ENCODE results near the gene IKBKE.
"Not testable (repeated sequence)": the region's sequence is repeated elsewhere in the genome, so short reads cannot be mapped to it uniquely, and the experiment has no call there.

Gene IKBKE

DNA sequence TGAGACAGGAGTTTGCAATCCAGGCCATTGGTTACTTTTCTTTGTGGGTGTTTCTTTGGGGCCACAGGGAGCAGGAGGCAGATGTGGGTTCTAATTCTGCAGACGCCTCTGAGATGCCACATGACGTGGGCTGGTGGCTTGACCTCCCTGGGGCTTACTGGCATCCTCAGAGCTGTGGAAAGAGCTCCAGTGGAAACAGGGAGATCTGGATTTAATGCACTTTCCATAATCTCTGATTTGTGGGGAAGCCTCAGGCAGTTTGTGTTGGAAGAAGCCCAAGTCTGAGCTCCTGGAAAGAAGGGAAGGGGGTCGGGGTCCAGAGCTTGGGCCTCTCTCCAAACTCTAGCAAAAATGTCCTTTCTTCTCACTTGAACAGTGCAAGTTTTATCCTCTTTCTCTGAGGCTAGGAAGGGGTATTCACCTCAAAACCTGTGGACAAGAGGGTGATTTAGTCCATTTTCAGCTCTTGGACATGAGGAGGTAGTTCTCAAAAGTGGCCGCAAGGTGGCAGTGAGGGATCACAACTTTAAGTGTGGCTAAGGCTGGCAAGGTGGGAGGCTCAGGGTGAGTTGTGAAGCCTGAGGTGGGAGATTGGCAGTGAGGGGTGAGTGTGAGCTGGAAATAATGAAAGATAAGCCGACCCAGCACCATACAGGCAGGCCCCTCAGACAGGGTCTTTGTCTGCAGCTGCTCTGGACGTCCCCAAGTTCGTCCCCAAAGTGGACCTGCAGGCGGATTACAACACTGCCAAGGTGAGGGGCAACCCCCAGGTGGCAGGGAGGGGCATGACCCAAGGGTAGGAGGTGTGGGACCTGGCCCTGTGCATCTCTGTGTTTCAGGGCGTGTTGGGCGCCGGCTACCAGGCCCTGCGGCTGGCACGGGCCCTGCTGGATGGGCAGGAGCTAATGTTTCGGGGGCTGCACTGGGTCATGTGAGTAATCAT lies 9.2 kb downstream of the IKBKE start:
- no peak for TF ChIP-seq ZFX (IDR thresholded peaks at IDR 0.05; ENCODE audit: borderline replicate concordance)
- TF ChIP-seq, protein P1, sequence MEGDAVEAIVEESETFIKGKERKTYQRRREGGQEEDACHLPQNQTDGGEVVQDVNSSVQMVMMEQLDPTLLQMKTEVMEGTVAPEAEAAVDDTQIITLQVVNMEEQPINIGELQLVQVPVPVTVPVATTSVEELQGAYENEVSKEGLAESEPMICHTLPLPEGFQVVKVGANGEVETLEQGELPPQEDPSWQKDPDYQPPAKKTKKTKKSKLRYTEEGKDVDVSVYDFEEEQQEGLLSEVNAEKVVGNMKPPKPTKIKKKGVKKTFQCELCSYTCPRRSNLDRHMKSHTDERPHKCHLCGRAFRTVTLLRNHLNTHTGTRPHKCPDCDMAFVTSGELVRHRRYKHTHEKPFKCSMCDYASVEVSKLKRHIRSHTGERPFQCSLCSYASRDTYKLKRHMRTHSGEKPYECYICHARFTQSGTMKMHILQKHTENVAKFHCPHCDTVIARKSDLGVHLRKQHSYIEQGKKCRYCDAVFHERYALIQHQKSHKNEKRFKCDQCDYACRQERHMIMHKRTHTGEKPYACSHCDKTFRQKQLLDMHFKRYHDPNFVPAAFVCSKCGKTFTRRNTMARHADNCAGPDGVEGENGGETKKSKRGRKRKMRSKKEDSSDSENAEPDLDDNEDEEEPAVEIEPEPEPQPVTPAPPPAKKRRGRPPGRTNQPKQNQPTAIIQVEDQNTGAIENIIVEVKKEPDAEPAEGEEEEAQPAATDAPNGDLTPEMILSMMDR (IDR thresholded peaks at IDR 0.05): peak; percentile 95
- H3K27ac ChIP-seq: no peak overlapping the region

DNA sequence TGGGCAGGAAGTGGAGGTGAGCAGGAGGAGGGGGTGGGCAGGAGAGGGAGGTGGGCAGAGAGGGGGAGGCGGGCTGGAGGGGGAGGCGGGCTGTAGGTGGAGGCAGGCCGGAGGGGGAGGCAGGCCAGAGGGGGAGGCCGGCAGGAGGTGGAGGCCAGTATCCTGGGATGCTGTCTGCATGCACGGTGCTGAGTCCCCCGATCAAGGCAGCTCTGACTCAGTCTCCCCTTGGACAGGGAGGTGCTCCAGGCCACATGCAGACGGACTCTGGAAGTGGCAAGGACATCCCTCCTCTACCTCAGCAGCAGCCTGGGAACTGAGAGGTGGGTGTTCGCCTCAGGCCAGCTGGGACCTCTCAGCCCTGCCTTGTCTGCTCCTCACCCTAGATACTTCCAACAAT lies 9.9 kb downstream of the IKBKE start:
- H3K27ac ChIP-seq: no peak overlapping the region
- TF ChIP-seq, protein P1 (IDR thresholded peaks at IDR 0.05): no peak
- TF ChIP-seq ZFX (IDR thresholded peaks at IDR 0.05; ENCODE audit: borderline replicate concordance): no peak

- H3K27ac ChIP-seq: no peak overlapping the region
- no peak for TF ChIP-seq ZFX (IDR thresholded peaks at IDR 0.05; ENCODE audit: borderline replicate concordance)
- TF ChIP-seq, protein P1 (IDR thresholded peaks at IDR 0.05): no peak
Measured at GRCh38 chr1:206482611-206483010, 12.3 kb downstream of the IKBKE start.

- not testable (repeated sequence) for H3K27ac ChIP-seq
Measured at GRCh38 chr1:206483864-206484263, 13.6 kb downstream of the IKBKE start.

DNA sequence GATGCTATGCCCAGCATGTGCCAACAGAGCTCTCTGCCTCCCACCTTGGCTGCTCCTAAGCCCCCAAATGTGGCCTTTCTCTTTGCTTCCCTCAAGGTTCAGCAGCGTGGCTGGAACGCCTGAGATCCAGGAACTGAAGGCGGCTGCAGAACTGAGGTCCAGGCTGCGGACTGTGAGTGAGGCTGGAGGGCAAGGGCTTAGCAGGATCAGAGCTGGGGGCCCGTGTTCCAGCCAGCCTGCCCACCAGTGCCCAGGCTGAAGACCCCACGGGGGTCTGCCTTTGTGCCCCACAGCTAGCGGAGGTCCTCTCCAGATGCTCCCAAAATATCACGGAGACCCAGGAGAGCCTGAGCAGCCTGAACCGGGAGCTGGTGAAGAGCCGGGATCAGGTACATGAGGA lies 14.6 kb downstream of the IKBKE start:
- no peak for TF ChIP-seq ZFX (IDR thresholded peaks at IDR 0.05; ENCODE audit: borderline replicate concordance)
- TF ChIP-seq, protein P1 (IDR thresholded peaks at IDR 0.05): no peak

GRCh38 chr1:206486995-206487788 lies 16.9 kb downstream of the IKBKE start:
- TF ChIP-seq ZFX (IDR thresholded peaks at IDR 0.05; ENCODE audit: borderline replicate concordance): no peak
- TF ChIP-seq, protein P1 (IDR thresholded peaks at IDR 0.05): no peak
- no peak overlapping the region for H3K27ac ChIP-seq

More for the DNA sequence above, 14.6 kb downstream of the IKBKE start:
- H3K27ac ChIP-seq: no peak overlapping the region

DNA sequence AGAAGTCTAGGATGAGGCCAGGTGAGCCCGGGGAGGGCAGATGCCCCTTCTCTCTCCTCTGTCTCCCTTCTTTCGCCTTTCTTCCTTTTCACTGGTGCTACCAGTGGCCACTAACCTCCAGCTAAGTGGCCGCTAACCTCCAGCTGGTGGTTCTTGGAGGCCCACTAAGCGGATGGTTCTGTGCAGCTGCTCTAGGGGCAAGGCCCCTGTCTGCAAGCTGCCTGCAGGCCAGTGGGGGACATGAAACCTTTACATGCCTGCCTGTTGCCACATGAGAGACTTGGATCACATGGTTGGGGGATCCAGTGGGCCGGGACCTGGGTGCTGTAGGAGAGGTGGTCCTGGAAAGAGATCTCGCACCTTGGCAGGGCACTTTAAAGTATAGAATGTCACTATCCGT lies 17.7 kb downstream of the IKBKE start:
- TF ChIP-seq, protein P1 (IDR thresholded peaks at IDR 0.05): no peak
- TF ChIP-seq ZFX (IDR thresholded peaks at IDR 0.05; ENCODE audit: borderline replicate concordance): no peak
- no peak overlapping the region for H3K27ac ChIP-seq

Measured in 22Rv1 (cell line).